ENCODE results near the gene MIS18A.
"Not testable (repeated sequence)": the region's sequence is repeated elsewhere in the genome, so short reads cannot be mapped to it uniquely, and the experiment has no call there.

MIS18A gene, protein sequence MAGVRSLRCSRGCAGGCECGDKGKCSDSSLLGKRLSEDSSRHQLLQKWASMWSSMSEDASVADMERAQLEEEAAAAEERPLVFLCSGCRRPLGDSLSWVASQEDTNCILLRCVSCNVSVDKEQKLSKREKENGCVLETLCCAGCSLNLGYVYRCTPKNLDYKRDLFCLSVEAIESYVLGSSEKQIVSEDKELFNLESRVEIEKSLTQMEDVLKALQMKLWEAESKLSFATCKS

DNA sequence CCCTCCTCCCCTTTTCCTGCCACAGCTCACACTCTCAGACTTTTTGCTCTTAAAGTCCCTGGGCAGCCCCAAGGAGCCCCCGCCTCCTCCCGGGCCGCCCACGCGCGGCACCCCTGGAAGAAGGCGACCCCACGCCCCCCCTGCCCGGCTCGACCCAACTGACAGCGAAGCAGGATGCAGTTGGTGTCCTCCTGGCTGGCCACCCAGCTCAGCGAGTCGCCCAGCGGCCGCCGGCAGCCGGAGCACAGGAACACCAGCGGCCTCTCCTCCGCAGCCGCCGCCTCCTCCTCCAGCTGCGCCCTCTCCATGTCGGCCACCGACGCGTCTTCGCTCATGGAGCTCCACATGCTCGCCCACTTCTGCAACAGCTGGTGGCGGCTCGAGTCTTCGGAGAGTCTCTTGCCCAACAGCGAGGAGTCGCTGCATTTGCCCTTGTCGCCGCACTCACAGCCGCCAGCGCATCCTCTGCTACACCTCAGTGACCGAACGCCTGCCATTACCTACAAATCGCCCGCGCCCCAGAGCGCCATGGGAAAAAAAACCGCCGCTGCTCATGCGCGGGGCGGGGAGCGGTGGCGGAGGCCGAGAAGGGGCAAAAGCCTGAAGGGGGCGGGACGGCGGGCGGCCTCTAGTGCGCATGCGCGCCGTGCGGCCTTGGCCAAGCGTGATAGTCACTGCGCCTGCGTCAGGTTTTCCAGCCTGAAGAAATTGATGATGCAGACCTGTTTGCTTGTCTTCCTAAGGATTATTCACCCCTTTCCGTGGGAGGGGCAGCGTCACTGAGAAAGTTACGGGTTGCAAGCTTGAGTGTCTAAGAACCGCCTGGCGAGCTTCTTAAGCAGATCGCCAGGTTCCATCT, at the start of gene MIS18A:
TSS of gene MIS18A (minus strand) at position 532 of the 859 bp plus-strand sequence. CDS start at position 497, 35 bp downstream.
- DNase-seq (ENCODE audit: low spot score) = peak; percentile 93

DNA sequence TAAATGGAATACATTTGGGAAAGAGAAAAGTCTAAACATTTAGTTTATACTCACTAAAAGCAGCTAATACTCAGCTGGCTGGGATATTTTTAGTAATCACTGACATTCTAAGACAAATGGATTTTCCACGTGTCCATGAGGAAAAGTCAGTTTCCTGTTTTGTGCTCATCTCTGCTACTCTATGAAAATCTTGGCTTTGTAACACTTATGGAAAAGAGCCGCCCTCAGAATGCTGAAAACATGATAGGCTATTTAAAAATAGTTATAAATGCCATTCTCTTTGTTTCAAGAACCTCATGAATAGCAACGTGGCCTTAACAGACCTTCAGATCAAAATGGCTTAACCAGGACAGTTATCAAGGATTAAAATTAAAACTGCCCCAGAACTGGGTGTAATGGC, 49.7 kb upstream of the MIS18A start:
- DNase-seq (ENCODE audit: low spot score) = peak; percentile 43

DNA sequence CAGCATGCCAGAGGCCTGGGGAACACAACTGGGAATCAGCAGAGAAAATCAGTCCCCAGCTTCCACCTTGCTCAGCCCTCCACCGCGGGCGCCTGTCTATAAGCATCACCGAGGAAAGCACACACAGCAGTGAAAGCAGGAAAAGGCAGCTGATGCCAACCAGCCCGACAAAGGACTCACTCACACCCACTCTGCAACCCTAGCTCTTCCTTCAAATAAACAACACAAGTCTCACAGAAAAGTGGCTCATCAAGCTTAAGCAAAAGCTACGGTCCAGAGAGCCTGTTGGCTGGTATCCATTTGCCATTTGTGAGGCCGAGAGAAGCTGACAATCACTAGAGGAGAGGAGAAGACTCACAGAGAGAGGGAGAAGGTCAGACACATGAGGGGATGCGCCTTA, 46.9 kb upstream of the MIS18A start:
- peak; percentile 59 for DNase-seq (ENCODE audit: low spot score)

DNA sequence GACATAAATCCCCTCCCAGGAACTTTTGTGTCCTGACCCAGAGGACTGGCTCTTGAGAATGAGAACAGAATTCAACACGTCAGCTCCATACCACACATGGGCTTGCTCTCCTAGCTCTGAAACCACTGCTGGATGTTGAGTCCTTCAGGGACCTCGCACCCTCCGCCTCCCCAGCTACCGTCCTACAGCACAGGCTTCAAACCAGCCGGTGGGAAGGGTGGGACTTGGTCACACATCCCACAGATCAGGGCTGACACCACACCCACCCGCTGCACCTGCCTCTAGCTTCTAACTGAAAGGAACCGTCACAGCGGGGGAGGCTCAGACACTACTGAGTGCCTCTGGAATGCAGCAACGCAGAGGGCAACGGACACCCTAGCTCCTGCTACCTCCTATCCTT, 43.8 kb upstream of the MIS18A start:
- no peak for DNase-seq (ENCODE audit: low spot score)

DNA sequence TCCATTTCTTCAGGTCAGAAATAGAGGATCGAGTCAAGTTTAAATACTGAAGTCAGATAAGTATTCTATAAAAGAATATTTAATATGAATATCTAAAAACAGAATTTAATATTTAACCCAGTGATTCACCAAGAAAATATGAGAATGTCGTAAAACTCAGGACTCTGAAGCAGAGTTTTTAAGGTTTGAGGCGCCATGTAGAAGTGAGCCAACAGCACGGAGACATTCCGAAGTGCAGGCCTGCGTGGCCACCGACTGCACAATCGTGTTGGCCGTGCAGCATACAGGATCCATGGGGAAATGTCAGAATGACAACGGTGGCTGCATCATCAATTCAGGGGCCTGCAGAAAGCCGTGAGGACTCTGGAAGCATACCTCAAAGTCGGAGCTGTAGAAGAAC, 43.3 kb upstream of the MIS18A start:
- no peak for DNase-seq (ENCODE audit: low spot score)

DNA sequence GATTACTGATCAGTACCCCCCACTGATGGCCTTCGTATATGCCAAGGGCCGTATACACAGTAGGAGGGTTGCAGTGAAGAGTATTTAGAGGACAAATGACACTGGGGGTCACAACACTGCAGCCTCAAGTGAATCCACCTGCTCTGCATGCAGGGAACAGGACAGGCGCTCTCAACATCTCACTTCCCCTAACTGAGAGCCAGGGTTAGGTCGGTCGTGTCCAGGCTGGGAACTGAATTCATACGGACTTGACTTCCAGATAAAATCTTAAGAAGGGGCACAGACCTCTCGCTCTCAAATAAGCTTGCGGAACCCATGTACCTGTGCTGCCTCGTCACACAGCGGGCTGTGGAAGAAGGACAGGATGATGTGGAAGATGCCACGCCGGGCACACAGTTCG, 42.6 kb upstream of the MIS18A start:
- no peak for DNase-seq (ENCODE audit: low spot score)

DNA sequence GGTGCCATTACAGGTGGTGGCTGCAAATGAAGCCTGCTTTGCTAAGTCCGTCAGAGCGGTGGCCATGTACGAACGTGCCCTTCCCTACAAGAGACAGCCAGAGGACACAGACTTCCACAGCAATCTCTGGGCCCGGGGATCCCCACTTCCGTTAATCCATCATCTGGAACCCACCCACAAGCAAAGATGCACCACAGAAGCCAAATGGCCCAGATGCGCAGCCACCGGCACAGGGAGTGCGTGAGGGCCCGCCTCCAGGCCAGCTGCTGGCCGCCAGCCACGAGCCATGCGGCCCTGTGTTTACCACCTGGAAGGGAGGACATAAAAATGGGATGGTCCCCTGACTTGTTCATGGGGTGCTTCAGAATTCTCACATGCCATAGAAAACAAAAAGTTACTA, 41.9 kb upstream of the MIS18A start:
- DNase-seq (ENCODE audit: low spot score) = no peak

DNA sequence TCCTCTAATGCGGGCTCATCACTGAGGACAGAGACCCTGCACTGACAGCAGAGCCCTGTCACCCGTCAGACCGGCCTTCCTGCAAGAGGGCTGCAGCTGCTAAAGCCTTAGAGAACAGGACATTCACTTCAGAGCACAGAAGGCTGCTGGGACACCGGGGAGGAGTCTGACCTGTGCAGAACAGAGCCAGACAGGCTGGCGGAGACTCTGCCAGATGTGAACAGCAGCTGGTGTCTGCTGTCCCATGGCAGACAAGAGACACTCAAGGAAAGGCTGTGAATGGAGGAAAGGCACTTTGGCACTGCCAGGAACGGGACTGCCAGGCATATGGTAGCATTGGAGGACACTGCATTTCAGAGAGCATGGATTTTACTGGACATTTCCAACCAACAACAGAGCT, 41.2 kb upstream of the MIS18A start:
- DNase-seq (ENCODE audit: low spot score) = no peak

DNA sequence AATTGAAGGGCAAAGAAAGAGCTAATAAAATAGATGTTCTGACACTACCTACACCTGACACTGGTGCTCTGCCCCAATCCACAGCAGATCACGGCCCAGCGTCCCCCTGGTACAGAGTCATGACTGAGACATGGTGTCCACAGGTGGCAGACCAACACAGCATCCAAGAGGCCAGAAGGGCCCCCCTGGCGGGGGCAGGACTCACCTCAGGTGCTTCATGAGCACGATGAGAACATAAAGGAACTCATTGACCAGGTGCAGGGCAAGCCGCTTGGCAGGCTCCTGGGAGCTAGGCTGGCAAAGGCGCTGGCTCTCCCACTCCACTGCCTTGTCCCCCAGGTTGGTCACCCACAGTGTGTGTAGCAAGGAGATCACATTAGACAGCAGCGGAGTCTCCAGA, 40.2 kb upstream of the MIS18A start:
- DNase-seq (ENCODE audit: low spot score) = no peak

DNA sequence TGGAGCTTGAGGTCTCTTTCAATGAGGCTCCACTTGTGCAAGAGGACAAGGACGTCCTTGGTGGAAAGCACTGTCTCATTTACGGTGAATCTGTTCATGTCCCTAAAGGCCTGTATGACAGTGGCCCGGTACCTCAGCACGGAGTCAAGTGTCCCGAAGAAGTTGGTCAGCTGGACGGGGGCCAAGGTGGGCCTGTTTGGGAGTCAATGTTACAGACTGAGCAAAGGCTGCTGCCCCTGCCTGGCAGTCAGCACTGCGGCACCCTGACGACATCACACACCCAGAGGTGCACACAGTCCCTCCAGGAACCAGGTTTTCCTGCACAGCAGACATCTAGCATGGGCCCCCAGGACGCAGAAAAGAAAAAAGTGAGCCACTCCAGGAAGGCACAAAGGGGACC, 38.9 kb upstream of the MIS18A start:
- no peak for DNase-seq (ENCODE audit: low spot score)

DNA sequence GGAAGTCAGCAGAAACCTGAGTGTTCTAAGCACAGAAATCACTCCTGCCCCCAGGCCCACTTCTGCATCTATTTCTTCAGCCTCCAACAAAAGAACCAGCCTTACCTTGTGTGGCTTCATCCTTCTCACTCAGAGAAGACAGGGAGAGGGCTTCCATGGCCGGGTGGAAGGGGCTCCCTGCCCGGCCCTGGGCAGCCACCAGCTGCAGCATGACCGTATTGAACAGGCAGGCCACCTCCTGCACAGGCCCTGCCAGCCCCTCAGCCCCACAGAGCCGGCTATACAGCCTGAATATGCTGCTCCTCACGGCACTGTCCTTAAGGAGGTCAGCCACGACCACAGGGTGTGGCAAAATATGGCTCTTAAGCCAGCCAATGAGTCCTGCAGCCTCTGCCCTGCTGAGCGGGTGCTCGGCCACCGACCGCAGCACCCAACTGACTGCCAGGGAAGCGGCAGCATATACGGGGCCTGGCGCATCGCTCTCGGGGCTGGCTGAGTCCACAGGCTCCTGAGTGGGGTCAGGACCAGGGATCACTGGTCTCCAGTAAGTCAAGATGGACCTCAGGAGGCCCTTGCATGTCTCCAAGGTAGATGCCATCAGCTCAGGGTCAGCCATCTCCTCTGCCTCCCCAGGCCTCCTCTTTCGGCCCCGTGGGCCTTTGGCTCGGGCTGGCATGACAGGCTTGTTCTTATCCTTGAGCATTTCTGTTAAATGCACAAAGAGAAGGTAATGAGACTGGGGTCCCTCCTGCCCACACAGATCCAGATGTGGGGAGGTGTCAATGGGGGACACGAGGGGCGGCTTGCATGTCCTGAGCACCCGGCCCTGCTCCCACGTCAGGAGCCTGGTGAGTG, 37.7 kb upstream of the MIS18A start:
- no peak for DNase-seq (ENCODE audit: low spot score)

DNA sequence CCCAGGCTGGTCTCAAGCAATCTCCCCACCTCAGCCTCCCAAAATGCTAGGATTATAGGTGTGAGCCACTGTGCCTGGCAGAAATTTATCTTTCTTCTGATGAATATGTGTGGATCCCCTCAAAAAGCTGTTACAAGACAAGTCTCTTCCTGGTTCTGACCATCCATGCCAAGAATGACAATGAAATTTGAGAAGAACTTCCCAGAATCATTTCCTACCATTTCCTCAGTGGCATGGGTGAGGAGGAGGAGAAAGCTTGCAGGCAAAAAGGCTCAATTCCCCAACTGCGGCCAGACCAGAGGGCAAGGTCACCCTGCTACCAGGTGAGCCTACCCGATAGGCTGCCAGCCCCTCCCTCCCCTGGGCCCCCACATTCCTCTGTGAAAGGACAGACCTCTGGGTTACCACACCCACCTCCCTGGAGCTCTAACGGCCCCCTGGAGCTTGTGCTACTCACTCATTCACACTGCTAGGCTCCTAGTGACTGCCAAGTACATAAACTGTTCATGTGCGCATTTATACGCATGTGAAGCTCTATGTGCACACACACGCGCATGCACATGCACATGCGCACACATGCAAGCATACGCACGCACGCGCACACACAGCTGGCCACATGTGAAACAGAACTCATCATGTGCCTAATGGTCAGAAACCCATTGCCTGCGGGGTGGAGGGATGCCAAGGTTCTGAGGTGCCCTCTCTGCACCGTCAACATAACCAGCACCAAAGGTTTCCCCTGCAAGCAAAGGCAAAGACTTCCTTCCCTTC, 36.8 kb upstream of the MIS18A start:
- no peak for DNase-seq (ENCODE audit: low spot score)

DNA sequence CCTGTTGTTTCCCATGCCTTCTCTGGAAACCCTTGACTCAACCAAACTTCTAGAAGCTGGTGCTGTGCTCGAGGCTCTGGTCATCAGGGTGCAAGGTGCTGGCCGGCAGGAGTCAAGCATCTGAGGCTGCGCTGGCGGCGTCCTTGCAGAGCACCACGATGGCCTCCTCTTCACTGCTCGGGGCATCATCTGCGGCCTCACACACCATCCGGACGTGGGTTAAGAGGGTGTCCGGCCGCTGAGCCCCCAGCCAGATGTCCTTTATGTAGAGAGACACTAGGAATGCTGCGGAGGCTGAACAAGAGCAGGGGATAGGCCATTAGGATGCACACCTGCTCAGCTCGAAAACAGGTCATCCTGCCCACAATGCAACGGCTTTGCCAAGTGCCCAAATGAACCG, 36.0 kb upstream of the MIS18A start:
- no peak for DNase-seq (ENCODE audit: low spot score)

DNA sequence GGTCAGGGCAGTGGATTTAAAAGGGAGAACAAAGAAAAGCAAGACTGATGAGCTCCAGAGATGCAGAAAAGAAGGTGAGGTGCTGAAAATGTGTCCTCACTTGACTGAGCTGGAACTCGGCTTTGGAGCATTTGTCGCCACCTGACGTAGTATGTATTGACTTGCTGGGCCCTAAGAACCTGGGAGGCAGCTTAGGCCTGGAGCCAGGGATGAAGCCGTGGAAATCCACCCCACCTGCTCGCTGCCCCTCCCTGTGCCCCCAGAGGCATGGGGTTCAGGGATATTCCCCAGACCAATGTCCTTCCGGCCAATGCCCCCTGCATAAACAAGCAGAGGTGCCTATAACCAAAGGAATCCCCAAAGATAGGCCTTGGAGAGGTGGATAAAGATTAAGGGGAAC, 34.1 kb upstream of the MIS18A start:
- no peak for DNase-seq (ENCODE audit: low spot score)

DNA sequence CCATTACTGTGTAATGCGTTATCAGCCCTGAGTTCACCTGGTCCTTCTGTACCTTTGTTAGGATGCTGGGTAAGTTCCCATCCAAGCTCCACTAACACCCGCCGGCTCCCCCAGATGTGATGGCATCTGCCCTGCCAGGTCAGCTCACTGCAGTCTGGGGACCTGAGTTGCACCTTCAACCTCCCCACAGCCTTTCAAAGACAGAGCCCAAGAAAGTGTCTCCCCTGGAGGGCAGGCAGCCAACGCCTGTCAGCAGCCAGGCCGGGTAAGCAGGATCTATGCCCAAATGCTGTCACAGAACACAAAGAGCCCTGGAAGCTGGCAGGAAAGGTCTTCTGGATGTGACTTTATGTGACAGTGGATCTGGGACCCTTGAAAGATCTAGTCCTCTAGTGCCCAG, 33.5 kb upstream of the MIS18A start:
- no peak for DNase-seq (ENCODE audit: low spot score)

DNA sequence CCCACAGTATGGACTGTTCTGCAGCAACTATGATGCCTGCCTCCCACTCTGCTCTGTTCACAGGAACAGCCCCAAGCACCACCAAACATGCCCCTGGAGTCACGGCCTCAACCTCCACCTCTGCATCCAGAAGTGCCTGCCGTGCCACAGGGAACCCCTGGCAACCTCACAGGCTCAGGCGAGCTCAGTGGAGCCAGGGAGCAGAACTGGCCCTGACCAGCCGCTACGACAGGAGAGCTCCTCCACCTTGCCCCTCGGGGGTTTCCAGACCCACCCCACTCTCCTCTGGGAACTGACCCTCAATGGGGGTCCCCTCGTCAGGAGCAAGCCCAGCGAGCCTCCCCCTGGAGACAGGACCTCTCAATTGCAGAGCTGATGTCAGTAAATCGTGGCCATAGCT, 32.8 kb upstream of the MIS18A start:
- no peak for DNase-seq (ENCODE audit: low spot score)

DNA sequence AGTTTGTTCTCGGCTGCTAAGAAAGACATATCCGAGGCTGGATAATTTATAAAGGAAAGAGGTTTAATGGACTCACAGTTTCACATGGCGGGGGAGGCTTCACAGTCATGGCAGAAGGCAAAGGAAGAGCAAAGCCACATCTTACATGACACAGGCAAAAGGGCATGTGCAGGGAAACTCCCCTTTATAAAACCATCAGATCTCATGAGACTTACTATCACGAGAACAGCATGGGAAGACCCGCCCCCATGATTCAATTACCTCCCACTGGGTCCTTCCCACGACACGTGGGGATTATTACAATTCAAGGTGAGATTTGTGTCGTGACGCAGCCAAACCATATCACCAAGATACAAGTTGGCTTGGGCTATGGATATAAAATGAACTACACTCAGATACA, 32.1 kb upstream of the MIS18A start:
- DNase-seq (ENCODE audit: low spot score) = not testable (repeated sequence)

DNA sequence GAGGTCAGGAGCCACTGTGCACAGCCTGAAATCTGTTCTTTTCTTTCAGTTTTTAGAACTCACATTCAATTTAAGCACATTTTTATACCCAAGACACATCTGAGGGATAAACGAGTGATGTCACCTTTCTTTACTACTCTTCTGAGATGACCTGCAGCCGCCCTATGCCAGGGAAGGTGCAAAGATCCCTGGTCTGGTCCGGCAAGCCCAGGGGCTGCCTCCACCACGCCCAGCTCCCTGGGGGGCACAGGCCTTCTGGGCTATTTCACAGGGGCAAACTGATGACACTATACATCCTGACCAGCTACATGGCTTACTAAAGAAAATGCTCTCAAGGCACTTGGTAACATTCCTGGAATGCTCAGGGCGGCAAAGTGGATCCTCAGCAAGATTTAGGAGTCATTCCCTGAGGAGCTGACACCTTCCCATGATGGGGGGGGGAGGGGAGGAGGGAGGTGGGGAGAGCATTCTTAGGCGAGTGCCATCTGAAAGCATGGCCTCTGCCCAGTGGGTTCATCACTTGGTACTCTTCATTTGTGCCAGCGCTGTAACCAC, 31.1 kb upstream of the MIS18A start:
- no peak for DNase-seq (ENCODE audit: low spot score)

DNA sequence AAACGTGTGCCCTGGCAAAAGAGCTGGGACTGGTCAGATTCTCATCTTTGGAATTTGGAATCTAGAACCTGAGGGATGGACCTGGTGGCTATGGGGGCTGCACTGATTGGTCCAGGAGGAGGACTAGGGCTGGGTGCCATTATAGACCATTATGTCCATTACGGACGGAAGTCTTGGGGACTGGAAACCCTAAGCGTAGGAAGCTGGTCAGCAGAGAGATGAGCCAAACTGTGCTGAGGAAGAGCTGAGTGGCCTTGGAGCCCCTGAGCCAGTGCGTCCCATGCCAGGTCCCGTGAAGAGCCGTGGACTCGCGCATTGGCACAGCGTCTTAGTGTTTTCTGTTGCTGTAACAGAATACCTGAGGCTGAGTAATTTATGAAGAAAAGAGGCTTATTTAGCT, 29.8 kb upstream of the MIS18A start:
- no peak for DNase-seq (ENCODE audit: low spot score)

DNA sequence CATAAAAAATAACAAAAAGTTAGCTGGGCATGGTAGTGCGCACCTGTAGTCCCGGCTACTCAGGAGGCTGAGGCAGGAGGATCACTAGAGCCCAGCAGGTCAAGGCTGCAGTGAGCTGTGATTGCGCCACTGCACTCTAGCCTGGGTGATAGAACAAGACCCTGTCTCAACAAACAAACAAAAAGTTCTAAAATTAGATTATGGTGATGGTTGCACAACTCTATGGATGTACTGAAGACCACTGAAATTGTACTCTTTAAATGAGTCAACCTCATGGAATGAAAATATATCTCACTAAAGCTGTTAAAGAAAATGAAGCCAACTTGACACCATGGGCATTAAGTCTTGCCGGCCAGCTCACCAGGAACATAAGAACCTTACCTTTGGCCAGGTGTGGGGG, 28.9 kb upstream of the MIS18A start:
- DNase-seq (ENCODE audit: low spot score) = no peak

DNA sequence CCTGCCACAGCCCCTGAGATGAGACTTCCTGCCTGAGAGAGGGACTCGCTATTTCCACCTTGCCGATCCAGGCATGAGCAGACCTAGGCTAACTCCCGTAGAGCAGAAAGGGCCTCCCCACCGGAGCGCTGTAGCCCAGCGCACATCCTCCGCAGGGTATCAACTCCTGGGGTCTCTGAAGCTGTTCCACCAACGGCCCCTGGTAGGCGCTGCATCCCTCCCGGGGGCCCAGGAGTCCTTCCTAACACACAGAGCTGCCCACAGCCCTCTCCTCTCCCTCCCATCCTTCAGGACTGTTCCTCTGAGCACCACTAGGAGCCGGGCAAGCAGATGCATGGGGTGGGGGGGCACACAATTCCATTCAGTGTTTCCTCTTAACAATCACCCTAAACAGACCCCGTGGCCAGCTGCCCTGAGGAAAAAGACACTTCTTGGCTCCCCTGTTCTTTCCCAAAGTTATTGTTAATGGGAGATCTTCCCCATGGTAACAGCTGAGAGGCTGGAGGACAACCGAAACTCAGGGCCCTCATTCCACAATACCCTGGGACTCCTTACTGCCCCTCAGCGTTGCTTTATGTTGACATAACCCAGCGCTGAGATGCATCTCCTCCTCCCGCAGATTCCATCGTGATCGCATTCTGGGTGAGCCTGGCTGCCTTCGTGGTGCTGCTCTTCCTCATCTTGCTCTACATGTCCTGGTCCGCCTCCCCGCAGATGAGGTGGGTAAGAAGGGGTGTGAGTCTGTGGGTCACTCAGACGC, 27.4 kb upstream of the MIS18A start:
- DNase-seq (ENCODE audit: low spot score) = peak; percentile 94
